ENCODE results near the gene MX2. TPM values are rescaled to one million over a fixed set of nuclear protein-coding genes. Genes with fewer than 3 reads are reported as not detected.

The MX2 gene
- total RNA-seq, 2 donors from 2014 or later, result 2.3 to 12.2 TPM

DNA sequence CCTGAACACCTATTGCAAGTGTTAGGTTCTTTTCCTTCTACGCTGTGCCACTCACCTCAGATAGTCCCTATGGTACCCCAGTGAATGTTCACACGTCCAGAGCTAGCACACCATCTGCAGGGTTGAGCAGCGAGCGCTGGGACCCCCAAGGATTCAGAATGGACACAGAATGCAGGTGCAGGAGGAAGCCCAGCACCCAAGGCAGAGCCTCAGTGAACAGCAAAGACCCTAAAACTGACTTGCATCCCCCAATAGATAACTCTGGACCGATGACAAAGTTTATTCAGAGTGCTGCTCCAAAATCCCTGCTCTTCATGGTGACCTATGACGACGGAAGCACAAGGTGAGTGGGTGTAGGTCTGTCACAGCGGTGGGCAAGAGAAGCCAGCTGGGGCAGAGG, 15.1 kb upstream of the MX2 start:
- TF ChIP-seq, protein P1, sequence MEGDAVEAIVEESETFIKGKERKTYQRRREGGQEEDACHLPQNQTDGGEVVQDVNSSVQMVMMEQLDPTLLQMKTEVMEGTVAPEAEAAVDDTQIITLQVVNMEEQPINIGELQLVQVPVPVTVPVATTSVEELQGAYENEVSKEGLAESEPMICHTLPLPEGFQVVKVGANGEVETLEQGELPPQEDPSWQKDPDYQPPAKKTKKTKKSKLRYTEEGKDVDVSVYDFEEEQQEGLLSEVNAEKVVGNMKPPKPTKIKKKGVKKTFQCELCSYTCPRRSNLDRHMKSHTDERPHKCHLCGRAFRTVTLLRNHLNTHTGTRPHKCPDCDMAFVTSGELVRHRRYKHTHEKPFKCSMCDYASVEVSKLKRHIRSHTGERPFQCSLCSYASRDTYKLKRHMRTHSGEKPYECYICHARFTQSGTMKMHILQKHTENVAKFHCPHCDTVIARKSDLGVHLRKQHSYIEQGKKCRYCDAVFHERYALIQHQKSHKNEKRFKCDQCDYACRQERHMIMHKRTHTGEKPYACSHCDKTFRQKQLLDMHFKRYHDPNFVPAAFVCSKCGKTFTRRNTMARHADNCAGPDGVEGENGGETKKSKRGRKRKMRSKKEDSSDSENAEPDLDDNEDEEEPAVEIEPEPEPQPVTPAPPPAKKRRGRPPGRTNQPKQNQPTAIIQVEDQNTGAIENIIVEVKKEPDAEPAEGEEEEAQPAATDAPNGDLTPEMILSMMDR (IDR thresholded peaks at IDR 0.05), result no peak
- no peak for TF ChIP-seq POLR2A (IDR thresholded peaks at IDR 0.05)

DNA sequence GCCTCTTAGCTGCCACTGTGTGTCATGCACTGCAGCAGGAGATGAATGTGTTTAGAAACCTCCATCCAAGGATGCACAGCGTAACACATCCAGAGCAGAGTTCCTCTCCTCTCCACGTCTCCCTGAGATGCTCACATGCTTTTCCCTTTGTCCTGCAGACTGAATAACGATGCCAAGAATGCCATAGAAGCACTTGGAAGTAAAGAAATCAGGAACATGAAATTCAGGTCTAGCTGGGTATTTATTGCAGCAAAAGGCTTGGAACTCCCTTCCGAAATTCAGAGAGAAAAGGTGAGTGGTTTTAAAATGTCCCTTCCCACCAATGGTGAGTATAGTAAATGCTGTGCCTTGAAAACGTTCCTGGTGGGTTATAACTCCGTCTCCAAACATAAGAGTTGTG, 13.4 kb upstream of the MX2 start:
- ATAC-seq (no peak), DNase-seq (no peak)
- H3K4me1 ChIP-seq, result peaks cover 11% of the 10 kb centered on the region
- H3K9me3 ChIP-seq, result no peaks in the 10 kb centered on the region
- no peaks in the 10 kb centered on the region for H3K27me3 ChIP-seq
- H3K36me3 ChIP-seq (replicated peaks in 1 of 2; ENCODE audit: insufficient read depth in 1 of 2, low read depth in 2 of 2), result peaks cover 0 to 16% of the 10 kb centered on the region in 2 donors
- WGBS, 2 donors, result 88 to 93% methylated on average over 6 of the region's 6 CpGs
- TF ChIP-seq, protein P1 (IDR thresholded peaks at IDR 0.05), result no peak
- no peak for TF ChIP-seq POLR2A (IDR thresholded peaks at IDR 0.05)
- no peak overlapping the region for H3K27ac ChIP-seq
- intact Hi-C loops (cut with DNase I), result no loop called here
- H3K4me3 ChIP-seq, result no peak overlapping the region

More for the DNA sequence above, 15.1 kb upstream of the MX2 start:
- H3K4me1 ChIP-seq, result peaks cover 11% of the 10 kb centered on the region
- H3K4me3 ChIP-seq, result no peak overlapping the region
- no peak overlapping the region for H3K27ac ChIP-seq
- H3K9me3 ChIP-seq, result no peaks in the 10 kb centered on the region
- intact Hi-C loops (cut with DNase I), result no loop called here
- DNase-seq, result no peak
- no peaks in the 10 kb centered on the region for H3K27me3 ChIP-seq
- WGBS, 2 donors, result 86 to 88% methylated on average over 8 of the region's 8 CpGs
- no peak for ATAC-seq
- H3K36me3 ChIP-seq (replicated peaks in 1 of 2; ENCODE audit: insufficient read depth in 1 of 2, low read depth in 2 of 2), result peaks cover 0 to 14% of the 10 kb centered on the region in 2 donors

DNA sequence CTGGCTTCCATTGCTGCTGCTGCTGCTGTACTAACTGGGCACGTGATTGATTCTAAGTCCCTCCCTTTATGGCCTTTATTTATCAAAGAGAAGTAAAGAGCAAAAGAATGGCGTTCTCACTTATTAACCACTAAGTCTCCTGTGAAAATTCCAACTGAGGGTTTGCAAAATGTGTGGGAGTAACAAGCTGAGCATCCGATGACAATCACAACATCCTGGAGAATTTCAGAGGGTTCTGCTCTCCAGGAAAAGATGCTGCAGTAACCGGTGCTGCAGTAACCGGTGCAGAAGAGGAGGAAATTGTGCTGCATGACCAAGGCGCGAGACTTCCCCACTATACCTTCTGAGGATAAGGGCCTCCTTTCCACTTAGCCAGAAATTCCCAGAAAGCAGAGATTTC, 12.7 kb upstream of the MX2 start:
- ATAC-seq (no peak), DNase-seq (no peak)
- intact Hi-C loops (cut with DNase I), result no loop called here
- peaks cover 11% of the 10 kb centered on the region for H3K4me1 ChIP-seq
- peaks cover 0 to 16% of the 10 kb centered on the region in 2 donors for H3K36me3 ChIP-seq (replicated peaks in 1 of 2; ENCODE audit: insufficient read depth in 1 of 2, low read depth in 2 of 2)
- no peak overlapping the region for H3K4me3 ChIP-seq
- no peak overlapping the region for H3K27ac ChIP-seq
- 78 to 80% methylated on average over 7 of the region's 7 CpGs for WGBS, 2 donors
- H3K27me3 ChIP-seq, result no peaks in the 10 kb centered on the region
- TF ChIP-seq, protein P1 (IDR thresholded peaks at IDR 0.05), result no peak
- TF ChIP-seq POLR2A (IDR thresholded peaks at IDR 0.05), result no peak
- no peaks in the 10 kb centered on the region for H3K9me3 ChIP-seq

DNA sequence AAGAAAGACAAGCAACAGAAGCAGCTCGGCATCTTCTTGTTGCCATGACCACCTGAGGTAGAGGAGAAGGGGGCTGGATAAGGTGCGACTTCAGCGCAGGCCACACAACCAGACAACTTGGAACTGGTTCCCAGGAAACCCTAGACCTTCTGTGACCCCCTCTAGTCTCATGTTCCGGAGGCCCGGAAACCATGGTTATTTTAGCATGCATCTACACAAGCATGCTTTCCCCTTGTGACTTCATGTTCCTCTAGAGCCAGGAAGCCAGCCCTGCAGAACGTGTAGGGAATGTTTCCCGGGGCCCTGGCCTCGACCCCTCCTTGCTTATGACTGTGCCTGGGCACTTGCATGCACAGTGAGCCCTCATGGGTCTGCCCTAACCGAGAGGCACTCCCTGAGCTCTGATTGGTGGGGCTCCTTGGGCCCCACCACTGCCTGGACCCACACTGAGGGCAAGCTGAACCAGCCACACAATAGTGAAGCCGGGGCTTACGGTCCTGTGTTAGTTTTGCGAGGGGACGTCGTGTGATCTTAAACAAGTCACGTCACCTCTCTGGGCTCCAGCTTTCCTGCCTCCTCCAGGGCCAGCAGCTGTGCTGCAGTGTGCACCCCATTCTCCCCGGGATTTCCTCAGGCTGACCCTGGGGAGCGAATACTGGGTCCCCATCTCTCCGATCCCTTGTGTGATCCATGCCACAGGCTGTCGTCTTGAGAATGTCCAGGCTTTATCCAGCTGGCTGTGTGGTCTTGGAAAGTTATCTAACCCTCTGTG, 12.0 kb upstream of the MX2 start:
- H3K9me3 ChIP-seq, result no peaks in the 10 kb centered on the region
- DNase-seq, result no peak
- ATAC-seq, result no peak
- intact Hi-C loops (cut with DNase I), result no loop called here
- TF ChIP-seq POLR2A (IDR thresholded peaks at IDR 0.05), result no peak
- TF ChIP-seq, protein P1 (IDR thresholded peaks at IDR 0.05), result no peak
- no peak overlapping the region for H3K4me3 ChIP-seq
- WGBS, 2 donors, result 88 to 90% methylated on average over 15 to 19 of the region's 19 CpGs
- H3K36me3 ChIP-seq (replicated peaks in 1 of 2; ENCODE audit: insufficient read depth in 1 of 2, low read depth in 2 of 2), result peaks cover 0 to 16% of the 10 kb centered on the region in 2 donors
- H3K27ac ChIP-seq, result no peak overlapping the region
- H3K27me3 ChIP-seq, result no peaks in the 10 kb centered on the region
- H3K4me1 ChIP-seq, result peaks cover 11% of the 10 kb centered on the region

Data from body of pancreas (tissue), 4 donors.